M059J (cell line): ENCODE results near the gene STRAP. TPM values are rescaled to one million over a fixed set of nuclear protein-coding genes. Genes with fewer than 3 reads are reported as not detected.
"Not testable (repeated sequence)": the region's sequence is repeated elsewhere in the genome, so short reads cannot be mapped to it uniquely, and the experiment has no call there.

Experiments
- DNase-seq: peaks from one replicate; pipeline ENCODE4 v3.0.0-alpha.2; 2012; ENCODE audit warnings: low read depth
- total RNA-seq: library from RNA; depleted of rRNA; stranded (reverse); fragments of >200 nt; shearing (Covaris generic); gene quantifications from 2 replicates; pipeline ENCODE4 v1.2.3, GENCODE V29; 2014; rRNA removed

The STRAP gene
- total RNA-seq, 1 experiment from 2014 or later, result 148 TPM

DNA sequence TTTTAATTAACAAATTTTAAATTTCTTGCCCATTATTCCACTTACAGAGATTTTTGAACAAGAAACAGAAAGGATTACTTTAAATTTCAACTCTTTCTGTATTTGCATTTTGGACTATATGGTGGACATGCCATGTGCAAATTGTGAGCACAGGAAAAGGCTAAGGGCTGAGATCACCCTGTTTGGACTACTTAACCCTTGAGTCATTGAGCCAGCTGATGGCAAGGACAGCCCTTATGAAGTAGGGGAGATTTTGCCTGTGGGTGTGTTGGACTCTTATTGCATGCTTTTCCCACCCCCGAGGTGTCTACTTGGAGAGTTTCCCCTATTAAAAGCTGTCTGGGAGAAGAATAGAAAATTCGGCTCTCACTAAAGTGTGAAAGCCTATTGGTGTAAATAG lies 46.2 kb downstream of the STRAP start:
- DNase-seq, result peak; percentile 90

GRCh38 chr12:15928870-15929571 lies 46.8 kb downstream of the STRAP start:
- peak; percentile 28 for DNase-seq

DNA sequence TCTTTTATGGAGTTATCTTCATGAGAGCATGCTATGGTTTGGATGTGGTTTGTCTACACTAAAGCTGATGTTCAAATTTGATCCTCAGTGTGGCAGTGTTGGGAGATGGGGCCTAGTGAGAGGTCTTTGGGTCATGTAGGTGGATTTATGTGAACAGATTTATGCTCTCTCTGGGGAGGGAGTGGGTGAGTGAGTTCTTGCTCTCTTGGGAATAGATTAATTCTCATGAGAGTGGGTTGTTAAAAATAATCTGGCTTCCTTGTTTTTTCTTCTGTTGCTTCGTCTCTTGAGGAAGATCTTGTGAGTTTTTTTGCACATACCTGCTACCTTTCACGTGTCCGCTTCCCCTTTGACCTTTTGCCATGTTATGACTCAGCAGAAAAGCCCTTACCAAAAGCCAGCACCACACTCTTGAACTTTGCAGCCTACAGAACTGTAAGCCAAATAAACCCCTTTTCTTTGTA lies 49.4 kb downstream of the STRAP start:
- DNase-seq, result peak; percentile 51

DNA sequence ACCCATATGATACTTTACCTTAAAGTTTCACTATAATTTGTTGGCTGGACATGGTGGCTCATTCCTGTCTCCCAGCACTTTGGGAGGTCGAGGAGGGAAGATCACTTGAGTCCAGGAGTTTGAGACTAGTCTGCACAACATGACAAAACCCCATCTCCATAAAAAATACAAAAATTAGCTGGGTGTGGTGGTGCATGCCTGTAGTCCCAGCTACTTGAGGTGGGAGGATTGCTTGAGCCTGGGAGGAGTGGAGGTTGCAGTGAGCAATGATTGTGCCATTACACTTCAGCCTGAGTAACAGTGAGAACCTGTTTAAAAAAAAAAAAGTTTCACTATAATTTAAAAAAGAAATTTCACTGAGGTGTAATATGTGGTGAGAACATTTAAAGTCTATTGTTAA lies 50.1 kb downstream of the STRAP start:
- DNase-seq, result no peak

- no peak for DNase-seq
Measured at GRCh38 chr12:15932971-15933370, 50.8 kb downstream of the STRAP start.

DNA sequence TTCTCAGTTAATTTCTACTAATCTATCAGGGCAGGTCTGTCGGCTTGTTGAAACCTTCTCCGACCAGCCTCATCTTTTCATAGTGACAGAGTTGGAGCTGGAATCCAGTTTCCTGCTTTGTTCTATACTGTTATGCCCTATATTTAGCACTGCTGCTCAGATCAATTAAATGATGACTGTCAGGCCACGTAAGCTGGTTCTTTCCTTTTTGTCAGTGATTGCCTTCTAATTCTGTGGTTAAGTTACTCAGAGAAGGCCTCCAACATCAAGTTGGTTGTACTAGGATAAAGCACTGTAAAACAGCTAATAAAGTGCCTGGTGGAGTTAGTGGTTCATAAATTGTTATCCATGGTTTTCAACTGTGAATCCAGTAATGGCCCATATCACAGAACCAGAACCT lies 51.6 kb downstream of the STRAP start:
- peak; percentile 66 for DNase-seq

GRCh38 chr12:15936751-15937150 lies 54.6 kb downstream of the STRAP start:
- no peak for DNase-seq

- no peak for DNase-seq
Measured at GRCh38 chr12:15937902-15938301, 55.7 kb downstream of the STRAP start.

GRCh38 chr12:15939111-15939510 lies 56.9 kb downstream of the STRAP start:
- DNase-seq, result peak; percentile 30

GRCh38 chr12:15942475-15942874 lies 60.3 kb downstream of the STRAP start:
- peak; percentile 36 for DNase-seq

GRCh38 chr12:15943519-15943918 lies 61.3 kb downstream of the STRAP start:
- DNase-seq, result not testable (repeated sequence)

DNA sequence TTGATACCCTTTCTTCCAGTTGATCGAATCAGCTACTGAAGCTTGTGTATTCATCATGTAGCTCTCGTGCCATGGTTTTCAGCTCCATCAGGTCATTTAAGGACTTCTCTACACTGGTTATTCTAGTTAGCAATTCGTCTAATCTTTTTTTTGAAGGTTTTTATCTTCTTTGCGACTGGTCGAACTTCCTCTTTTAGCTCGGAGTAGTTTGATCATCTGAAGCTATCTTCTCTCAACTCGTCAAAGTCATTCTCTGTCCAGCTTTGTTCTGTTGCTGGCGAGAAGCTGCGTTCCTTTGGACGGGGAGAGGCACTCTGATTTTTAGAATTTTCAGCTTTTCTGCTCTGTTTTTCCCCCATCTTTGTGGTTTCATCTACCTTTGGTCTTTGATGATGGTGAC lies 66.3 kb downstream of the STRAP start:
- DNase-seq, result not testable (repeated sequence)

Other genes starting within 250 kb of the STRAP start
- gene EPS8, start 93.0 kb upstream of the STRAP start, total RNA-seq, result 57.6 and 79.5 TPM in 2 replicates
- 67.0 and 111 TPM in 2 replicates for gene DERA, start 28.9 kb downstream of the STRAP start, total RNA-seq